HG03045 (cell line): ENCODE results near the gene FUOM.

Experiments used
- ATAC-seq: cut with Tn5 transposase; IDR thresholded peaks from one replicate; pipeline ENCODE4 v1.9.1; 2021; ENCODE audit warnings: mild to moderate bottlenecking, moderate library complexity; ENCODE audit not compliant: unreplicated experiment

The FUOM gene

DNA sequence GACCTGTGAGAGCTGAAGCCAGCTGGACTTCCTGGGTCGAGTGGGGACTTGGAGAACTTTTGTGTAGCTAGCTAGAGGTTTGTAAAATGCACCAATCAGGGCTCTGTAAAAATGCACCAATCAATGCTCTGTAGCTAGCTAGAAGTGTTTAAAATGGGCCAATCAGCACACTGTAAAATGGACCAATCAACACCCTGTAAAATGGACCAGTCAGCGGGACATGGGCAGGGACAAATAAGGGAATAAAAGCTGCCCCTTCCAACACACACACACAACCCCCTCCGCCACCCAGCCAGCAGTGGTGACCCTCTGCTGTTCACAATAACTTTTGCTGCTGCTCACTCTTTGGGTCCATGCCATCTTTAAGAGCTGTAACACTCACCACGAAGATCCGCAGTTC is 42.0 kb downstream of the FUOM start:
- ATAC-seq, result no peak

DNA sequence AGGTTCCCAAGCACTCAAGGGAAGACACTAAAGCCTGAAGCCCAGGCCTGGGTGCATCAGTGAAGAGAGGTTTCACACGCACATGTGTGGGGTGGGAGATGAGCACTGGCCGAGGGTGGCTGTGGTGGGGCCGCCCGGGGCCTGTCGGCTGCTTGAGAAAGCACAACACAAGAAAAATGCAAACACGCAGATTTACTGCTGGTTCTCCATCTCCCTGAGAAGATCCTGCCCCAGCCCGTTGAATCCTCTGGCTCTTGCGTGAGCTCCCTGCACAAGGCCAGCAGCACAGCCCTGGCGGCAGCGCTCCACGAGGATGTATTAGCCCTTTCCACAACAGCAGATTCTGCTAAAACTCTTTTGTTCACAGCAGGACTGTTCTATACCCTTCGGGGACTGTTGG is 42.9 kb downstream of the FUOM start:
- ATAC-seq, result no peak

DNA sequence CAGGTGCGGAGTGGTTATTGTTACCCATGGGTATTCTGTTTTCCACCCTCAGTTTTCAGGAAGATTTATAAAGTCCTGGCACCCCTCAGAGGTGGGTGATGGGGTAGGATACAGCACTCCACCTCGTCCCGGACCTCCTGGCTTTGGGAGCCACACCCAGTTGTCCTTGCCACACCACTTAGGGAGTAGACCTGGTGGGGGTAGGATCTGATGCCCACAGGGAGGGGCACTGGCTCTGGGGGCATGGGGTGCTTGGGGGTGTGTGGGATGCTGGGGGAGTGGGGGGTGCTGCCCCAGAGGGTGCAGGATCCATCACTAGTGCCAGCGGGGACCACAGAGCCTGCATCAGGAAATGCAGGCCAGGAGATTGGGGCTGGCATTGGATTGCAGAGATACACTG is 44.6 kb downstream of the FUOM start:
- no peak for ATAC-seq

GRCh38 chr10:133312769-133313145 is 45.1 kb downstream of the FUOM start:
- no peak for ATAC-seq

- ATAC-seq, result no peak
Measured at GRCh38 chr10:133312016-133312768, 45.6 kb downstream of the FUOM start.

DNA sequence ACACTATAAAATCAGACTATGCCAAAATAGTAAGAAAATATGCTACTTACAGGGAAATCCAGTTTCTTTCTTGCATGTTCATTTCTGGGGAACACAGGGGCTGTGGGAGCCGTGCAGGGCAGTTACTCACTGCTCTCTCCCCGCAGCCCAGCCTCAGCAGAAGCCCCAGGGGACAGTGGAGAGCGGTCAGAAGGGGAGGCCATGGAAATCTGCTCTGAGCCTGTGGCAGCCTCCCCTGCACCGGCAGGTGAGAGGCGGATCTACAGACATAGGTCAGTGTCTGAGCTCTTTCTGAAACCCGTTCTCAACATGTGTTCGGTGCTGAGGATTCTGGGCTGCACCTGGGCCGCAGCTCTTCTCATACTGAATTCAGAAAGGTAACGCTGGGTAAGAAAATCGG is 46.2 kb downstream of the FUOM start:
- ATAC-seq, result no peak

DNA sequence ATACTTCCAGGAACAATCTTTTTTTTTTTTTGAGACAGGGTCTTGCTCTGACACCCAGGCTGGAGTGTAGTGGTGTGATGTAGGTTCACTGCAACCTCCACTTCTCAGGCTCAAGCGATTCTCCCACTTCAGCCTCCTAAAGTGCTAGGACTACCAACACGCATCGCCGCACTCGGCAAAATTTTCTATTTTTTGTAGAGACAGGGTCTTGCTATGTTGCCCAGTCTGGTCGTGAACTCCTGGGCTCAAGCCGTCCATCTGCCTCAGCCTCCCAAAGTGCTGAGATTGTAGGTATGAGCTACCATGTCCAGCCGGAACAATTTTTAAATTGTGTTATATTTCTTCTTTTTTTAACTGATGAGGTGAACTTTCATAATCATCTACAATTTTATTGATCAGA is 47.0 kb downstream of the FUOM start:
- ATAC-seq, result no peak

- ATAC-seq, result no peak
Measured at GRCh38 chr10:133310399-133310755, 47.4 kb downstream of the FUOM start.

DNA sequence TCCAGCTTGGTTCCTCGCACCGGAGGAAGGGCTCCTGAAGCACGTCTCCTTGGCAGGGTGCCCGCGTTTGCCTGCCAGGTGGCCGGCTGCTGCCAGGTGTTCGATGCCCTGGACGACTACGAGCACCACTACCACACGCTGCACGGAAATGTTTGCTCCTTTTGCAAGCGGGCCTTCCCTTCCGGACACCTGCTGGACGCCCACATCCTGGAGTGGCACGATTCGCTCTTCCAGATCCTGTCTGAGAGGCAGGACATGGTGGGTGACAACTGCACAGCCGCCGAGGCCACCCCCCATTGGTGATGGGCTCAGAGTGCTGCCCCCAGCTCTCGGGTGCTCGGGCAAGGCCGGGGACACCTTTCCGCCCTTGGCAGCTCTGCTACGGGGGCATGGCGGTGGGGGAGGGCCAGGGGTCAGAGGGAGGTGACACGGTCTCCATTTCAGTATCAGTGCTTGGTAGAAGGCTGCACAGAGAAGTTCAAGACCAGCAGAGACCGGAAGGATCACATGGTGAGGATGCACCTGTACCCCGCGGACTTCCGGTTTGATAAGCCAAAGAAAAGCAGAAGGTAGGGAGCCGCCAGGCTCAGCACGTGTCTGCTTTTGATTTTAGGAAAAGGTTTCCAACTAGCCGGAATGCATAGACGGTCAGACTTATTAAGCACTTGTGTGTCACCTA is 48.0 kb downstream of the FUOM start:
- ATAC-seq, result no peak

DNA sequence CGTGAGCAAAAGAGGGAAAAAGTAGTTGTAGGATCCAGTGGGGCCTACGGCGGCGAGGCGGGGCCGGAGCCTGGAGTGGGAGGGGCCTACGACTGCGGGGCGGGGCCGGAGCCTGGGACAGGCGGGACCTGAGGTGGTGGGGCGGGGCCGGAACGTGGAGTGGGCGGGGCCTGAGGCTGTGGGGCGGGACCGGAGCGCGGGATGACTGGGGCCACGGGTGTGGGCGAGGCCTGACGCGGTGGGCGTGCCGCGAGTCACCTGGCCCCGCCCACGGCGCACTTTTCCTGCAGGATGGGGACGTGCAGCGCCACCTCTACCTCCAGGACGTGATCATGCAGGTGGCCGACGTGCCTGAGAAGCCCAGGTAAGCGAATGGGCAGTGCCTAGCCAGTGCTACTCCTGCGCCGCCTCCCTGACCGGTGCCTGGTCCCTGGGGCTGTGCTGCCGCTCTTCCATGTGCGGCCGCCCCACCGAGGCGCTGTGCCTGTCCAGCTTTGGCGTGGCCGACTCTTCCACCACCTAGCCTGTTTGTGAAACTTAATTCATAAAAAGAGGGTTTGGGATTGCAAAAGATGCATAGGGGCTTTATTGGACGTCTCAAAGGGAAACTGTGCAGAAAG is 48.6 kb downstream of the FUOM start:
- ATAC-seq, result peak; percentile 65

- peak; percentile 81 for ATAC-seq
Measured at GRCh38 chr10:133308421-133309099, 49.3 kb downstream of the FUOM start, which contains the start of the genes TUBGCP2 and ZNF511. Gene TUBGCP2 (minus strand): TSS chr10:133308872. CDS start chr10:133302941, 5,931 bp downstream. Gene ZNF511 (plus strand): TSS chr10:133308914. CDS start chr10:133308944, 30 bp downstream.

GRCh38 chr10:133307776-133308420 is 49.9 kb downstream of the FUOM start:
- ATAC-seq, result peak; percentile 29

DNA sequence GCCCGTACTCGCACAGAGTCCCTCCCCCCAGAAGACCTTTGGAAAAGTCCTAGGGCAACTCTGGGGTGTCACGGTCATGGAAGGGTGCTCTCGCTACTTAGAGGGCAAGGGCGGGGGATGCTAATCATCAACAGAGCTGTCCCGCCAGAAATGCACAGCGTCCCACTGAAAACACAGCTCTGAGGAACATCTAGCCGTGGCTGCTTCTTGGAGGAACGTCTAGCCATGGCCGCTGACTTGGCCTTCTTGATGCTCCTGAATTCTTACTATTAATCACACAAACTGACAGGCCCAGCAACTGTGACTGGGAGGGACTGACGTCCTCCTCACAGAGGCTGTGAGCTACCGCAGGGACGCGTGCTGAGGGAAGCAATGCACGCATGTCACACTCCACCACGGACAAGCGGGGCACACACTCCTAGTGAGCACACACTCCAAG is 50.9 kb downstream of the FUOM start:
- no peak for ATAC-seq

GRCh38 chr10:133306097-133306476 is 51.7 kb downstream of the FUOM start:
- ATAC-seq, result no peak
